SU-DHL-6 (cell line): Measurements from ENCODE around the gene ENOX1.

Experiments
- H2AFZ ChIP-seq: fragments of 200-600 bp; sonication (generic); 2 replicates; pipeline ENCODE4 v1.6.1; 2014; ENCODE audit warnings: low read depth, mild to moderate bottlenecking, moderate library complexity, mixed read lengths, antibody characterized with exemption, low read length; ENCODE audit not compliant: severe bottlenecking
- H3F3A ChIP-seq: fragments of 200-600 bp; shearing (Covaris generic); 2 replicates; pipeline ENCODE4 v1.6.0; 2016; ENCODE audit warnings: antibody characterized with exemption, mild to moderate bottlenecking; ENCODE audit not compliant: insufficient read depth
- H3K27ac ChIP-seq: fragments of 200-600 bp; sonication (generic); 2 replicates; pipeline ENCODE4 v1.5.1; 2016; ENCODE audit warnings: low read depth, mild to moderate bottlenecking, low read length, moderate library complexity, mixed read lengths
- H3K27me3 ChIP-seq: fragments of 200-600 bp; sonication (generic), shearing (Covaris generic); 2 replicates; pipeline ENCODE4 v1.6.0; 2014; ENCODE audit warnings: mild to moderate bottlenecking, low read length
- H3K36me3 ChIP-seq: fragments of 200-600 bp; sonication (generic); 2 replicates; pipeline ENCODE4 v1.6.1; 2014; ENCODE audit warnings: mild to moderate bottlenecking, low read length, mixed read lengths
- H3K4me2 ChIP-seq: fragments of 300-600, 200-600 bp; shearing (Covaris generic), sonication (generic); 2 replicates; pipeline ENCODE4 v1.6.0; 2014; ENCODE audit warnings: low read length, low read depth, mild to moderate bottlenecking; ENCODE audit not compliant: poor library complexity, severe bottlenecking
- H3K4me3 ChIP-seq: fragments of 200-600 bp; sonication (generic); 2 replicates; pipeline ENCODE4 v1.5.1; 2014; ENCODE audit warnings: antibody characterized with exemption, low read length, mild to moderate bottlenecking, mixed read lengths; ENCODE audit not compliant: insufficient read depth, poor library complexity, severe bottlenecking
- H3K79me2 ChIP-seq: fragments of 200-600 bp; sonication (generic); 2 replicates; pipeline ENCODE4 v1.6.1; 2014; ENCODE audit warnings: mild to moderate bottlenecking, low read length, moderate library complexity; ENCODE audit not compliant: insufficient read depth
- H3K9ac ChIP-seq: fragments of 200-600 bp; sonication (generic); 2 replicates; pipeline ENCODE4 v1.7.0; 2014; ENCODE audit warnings: mild to moderate bottlenecking, low read length
- H3K9me2 ChIP-seq: fragments of 200-600 bp; sonication (generic); replicated peaks from 2 replicates; pipeline ENCODE4 v1.6.1; 2014; ENCODE audit warnings: low read length; ENCODE audit not compliant: insufficient read depth
- H3K9me3 ChIP-seq: fragments of 200-600 bp; sonication (generic); 2 replicates; pipeline ENCODE4 v1.6.1; 2014; ENCODE audit warnings: low read length, mixed read lengths; ENCODE audit not compliant: insufficient read depth
- H4K20me1 ChIP-seq: fragments of 200-600 bp; sonication (generic); 2 replicates; pipeline ENCODE4 v1.6.1; 2014; ENCODE audit warnings: low read depth, mild to moderate bottlenecking, antibody characterized with exemption, low read length, moderate library complexity, mixed read lengths
- CTCF ChIP-seq: fragments of 200-600 bp; sonication (generic); IDR thresholded peaks from one replicate; pipeline ENCODE4 v1.5.1; 2017; ENCODE audit warnings: antibody characterized with exemption, mild to moderate bottlenecking, low read length, moderate library complexity; ENCODE audit not compliant: insufficient read depth, poor library complexity, severe bottlenecking
- EZH2phosphoT487 ChIP-seq: fragments of 200-600 bp; sonication (generic), shearing (Covaris generic); conservative IDR thresholded peaks from 2 replicates; pipeline ENCODE4 v1.6.1; 2018; ENCODE audit warnings: mild to moderate bottlenecking, antibody characterized with exemption, low read length, moderate library complexity, mixed read lengths

The ENOX1 gene

GRCh38 chr13:43546816-43547215 is 240.0 kb downstream of the ENOX1 start:
- no peaks in the 10 kb centered on the region for H3K9me2 ChIP-seq
- H3K79me2 ChIP-seq, result no peaks in the 10 kb centered on the region
- no peaks in the 10 kb centered on the region for H3K9me3 ChIP-seq
- H3K9ac ChIP-seq, result no peak overlapping the region
- no peaks in the 10 kb centered on the region for H4K20me1 ChIP-seq
- no peak overlapping the region for H3K27ac ChIP-seq
- TF ChIP-seq EZH2phosphoT487, result no peak
- no peak for TF ChIP-seq CTCF
- no peak overlapping the region for H2AFZ ChIP-seq
- H3F3A ChIP-seq, result no peaks in the 10 kb centered on the region
- H3K4me3 ChIP-seq, result no peak overlapping the region
- H3K4me2 ChIP-seq, result no peak overlapping the region
- H3K27me3 ChIP-seq, result no peaks in the 10 kb centered on the region
- no peaks in the 10 kb centered on the region for H3K36me3 ChIP-seq

- H3K79me2 ChIP-seq, result no peaks in the 10 kb centered on the region
- no peaks in the 10 kb centered on the region for H3K9me3 ChIP-seq
- no peak overlapping the region for H3K4me3 ChIP-seq
- TF ChIP-seq CTCF (no peak), EZH2phosphoT487 (no peak)
- no peaks in the 10 kb centered on the region for H3K27me3 ChIP-seq
- H3K27ac ChIP-seq, result no peak overlapping the region
- no peaks in the 10 kb centered on the region for H3K36me3 ChIP-seq
- H3K4me2 ChIP-seq, result no peak overlapping the region
- no peaks in the 10 kb centered on the region for H3F3A ChIP-seq
- H2AFZ ChIP-seq, result no peak overlapping the region
- no peak overlapping the region for H3K9ac ChIP-seq
- no peaks in the 10 kb centered on the region for H3K9me2 ChIP-seq
- no peaks in the 10 kb centered on the region for H4K20me1 ChIP-seq
Measured at GRCh38 chr13:43546251-43546650, 240.5 kb downstream of the ENOX1 start.

- no peak overlapping the region for H3K4me2 ChIP-seq
- H3K27ac ChIP-seq, result no peak overlapping the region
- H3K4me3 ChIP-seq, result no peak overlapping the region
- H2AFZ ChIP-seq, result no peak overlapping the region
- no peak overlapping the region for H3K9ac ChIP-seq
- no peaks in the 10 kb centered on the region for H3K36me3 ChIP-seq
- TF ChIP-seq CTCF, result no peak
- TF ChIP-seq EZH2phosphoT487, result no peak
- no peaks in the 10 kb centered on the region for H3K79me2 ChIP-seq
- no peaks in the 10 kb centered on the region for H3K9me2 ChIP-seq
- no peaks in the 10 kb centered on the region for H4K20me1 ChIP-seq
- no peaks in the 10 kb centered on the region for H3K9me3 ChIP-seq
- no peaks in the 10 kb centered on the region for H3F3A ChIP-seq
- H3K27me3 ChIP-seq, result no peaks in the 10 kb centered on the region
Measured at GRCh38 chr13:43545317-43545874, 241.4 kb downstream of the ENOX1 start.

GRCh38 chr13:43544631-43545030 is 242.1 kb downstream of the ENOX1 start:
- Histone ChIP-seq H3K9me2 (no peaks in the 10 kb centered on the region), H3K4me3 (no peak overlapping the region), H4K20me1 (no peaks in the 10 kb centered on the region)

More at GRCh38 chr13:43544631-43545030, 242.1 kb downstream of the ENOX1 start:
- no peaks in the 10 kb centered on the region for H3F3A ChIP-seq
- no peaks in the 10 kb centered on the region for H3K79me2 ChIP-seq
- H3K4me2 ChIP-seq, result no peak overlapping the region
- no peak overlapping the region for H3K9ac ChIP-seq
- TF ChIP-seq EZH2phosphoT487 (no peak), CTCF (no peak)
- H3K27ac ChIP-seq, result no peak overlapping the region
- H3K36me3 ChIP-seq, result no peaks in the 10 kb centered on the region
- H3K9me3 ChIP-seq, result no peaks in the 10 kb centered on the region
- no peak overlapping the region for H2AFZ ChIP-seq
- no peaks in the 10 kb centered on the region for H3K27me3 ChIP-seq
